ELR (cell line): ENCODE data around the gene ACOX3.

Experiments used
- DNase-seq: peaks from one replicate; pipeline ENCODE4 v3.0.0-alpha.2; 2015; ENCODE audit warnings: low read depth

ACOX3 gene

GRCh38 chr4:8404791-8405515 lies 35.6 kb downstream of the ACOX3 start:
- no peak for DNase-seq

GRCh38 chr4:8403976-8404375 lies 36.5 kb downstream of the ACOX3 start:
- DNase-seq: no peak

- peak; percentile 84 for DNase-seq
Measured at GRCh38 chr4:8403173-8403753, 37.3 kb downstream of the ACOX3 start.

DNA sequence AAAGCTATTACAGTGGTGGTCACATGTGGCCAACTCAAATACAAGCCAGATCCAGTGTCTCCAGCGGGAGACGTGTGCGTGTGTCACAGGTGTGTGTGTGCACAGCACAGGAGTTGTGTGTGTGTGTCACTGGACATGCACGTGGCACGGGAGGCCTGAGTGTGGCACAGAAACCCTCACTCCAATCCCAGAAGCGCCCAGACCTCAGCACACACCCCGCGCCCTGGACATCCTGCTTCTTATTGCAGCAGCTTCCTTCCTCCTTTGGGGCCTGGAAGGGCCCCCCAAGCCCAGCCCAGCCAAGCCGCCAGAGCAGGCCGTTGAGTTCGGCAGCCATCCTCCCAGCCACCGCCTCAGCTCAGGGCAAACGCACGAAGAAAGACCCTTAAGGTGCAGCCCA lies 37.9 kb downstream of the ACOX3 start:
- DNase-seq: no peak

DNA sequence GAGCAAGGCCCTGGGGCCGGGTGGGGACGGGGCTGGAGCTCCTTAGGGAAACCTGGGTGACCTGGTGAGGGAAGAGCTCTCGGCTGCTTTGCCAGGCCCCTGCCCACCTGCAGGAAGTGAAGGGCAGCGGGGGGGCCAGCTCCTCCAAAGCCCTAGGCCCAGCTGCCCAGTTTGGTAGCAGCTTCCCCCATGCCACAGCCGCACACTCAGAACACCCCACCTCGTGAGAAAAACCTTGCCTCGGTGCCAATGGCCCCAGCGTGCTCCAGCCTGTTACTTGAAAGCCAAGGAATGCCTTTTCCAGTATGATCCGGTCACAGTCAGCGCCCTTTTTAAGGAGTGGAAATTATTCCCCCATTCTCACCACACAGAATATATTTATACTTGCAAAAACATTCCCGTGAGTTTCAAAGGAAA lies 38.3 kb downstream of the ACOX3 start:
- DNase-seq: no peak

DNA sequence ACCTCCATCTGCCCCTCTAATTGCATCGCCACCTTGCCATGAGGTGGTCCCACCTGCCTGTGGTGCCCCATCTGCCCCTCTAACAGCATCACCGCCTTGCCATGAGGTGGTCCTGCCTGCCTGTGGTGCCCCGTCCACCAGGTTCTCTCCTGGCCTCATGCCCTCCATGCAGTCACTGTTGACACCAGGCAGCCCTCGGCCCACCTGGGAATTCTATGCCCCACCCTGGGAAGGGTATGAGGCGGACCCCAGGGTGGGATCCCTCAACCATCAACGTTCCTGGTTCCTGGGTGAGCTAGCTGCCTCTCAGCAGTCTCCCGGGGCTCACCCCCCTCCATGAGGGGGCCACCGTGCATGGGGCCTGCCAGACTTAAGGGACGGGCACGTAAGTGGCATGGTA lies 38.9 kb downstream of the ACOX3 start:
- DNase-seq: no peak

- DNase-seq: peak; percentile 19
Measured at GRCh38 chr4:8400632-8401325, 39.7 kb downstream of the ACOX3 start.

DNA sequence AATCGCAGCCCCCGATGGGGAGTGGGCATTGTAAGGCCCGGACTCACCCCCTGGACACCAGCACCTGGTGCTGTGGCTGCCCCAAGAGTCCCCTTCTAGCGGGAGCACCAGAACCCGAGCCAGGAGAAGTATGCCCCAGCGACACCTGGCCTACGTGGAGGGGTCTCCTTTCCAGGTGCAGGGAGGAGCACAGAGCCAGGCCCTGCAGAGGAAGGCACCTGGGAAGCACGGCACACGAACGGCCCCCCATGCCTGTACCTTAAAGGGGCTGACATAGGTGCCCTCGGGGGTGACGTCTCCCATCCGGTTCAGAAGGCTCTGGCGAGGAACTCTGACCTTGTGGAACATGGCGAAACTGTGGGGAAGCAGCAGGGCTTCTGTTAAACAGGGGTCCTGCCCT lies 41.2 kb downstream of the ACOX3 start:
- DNase-seq: no peak

GRCh38 chr4:8398347-8398746 lies 42.2 kb downstream of the ACOX3 start:
- no peak for DNase-seq

- DNase-seq: no peak
Measured at GRCh38 chr4:8396762-8397406, 43.6 kb downstream of the ACOX3 start.

GRCh38 chr4:8395504-8396296 lies 44.8 kb downstream of the ACOX3 start:
- no peak for DNase-seq

GRCh38 chr4:8394806-8395205 lies 45.7 kb downstream of the ACOX3 start:
- no peak for DNase-seq

GRCh38 chr4:8394061-8394519 lies 46.4 kb downstream of the ACOX3 start:
- no peak for DNase-seq

- DNase-seq: peak; percentile 97
Measured at GRCh38 chr4:8393593-8394038, 46.9 kb downstream of the ACOX3 start.

- no peak for DNase-seq
Measured at GRCh38 chr4:8392591-8393190, 47.8 kb downstream of the ACOX3 start.

DNA sequence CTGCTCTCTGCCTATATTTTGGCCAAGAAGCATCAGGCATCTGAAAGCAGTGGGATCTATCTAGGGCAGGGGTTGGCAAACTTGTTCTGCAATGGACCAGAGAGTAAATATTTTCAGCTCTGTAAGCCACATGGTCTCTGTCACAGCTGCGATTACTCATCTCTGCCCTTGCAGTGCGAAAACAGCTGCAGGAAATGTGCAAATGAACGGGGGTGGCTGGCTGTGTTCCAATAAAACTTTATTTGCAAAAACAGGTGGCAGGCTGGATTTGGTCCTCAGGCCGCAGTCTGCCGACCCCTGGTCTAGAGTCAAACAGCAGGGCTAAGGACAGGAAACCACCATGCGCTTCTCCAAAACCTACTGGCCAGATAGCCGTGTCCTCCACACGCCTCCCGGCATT lies 48.6 kb downstream of the ACOX3 start:
- peak; percentile 59 for DNase-seq

DNA sequence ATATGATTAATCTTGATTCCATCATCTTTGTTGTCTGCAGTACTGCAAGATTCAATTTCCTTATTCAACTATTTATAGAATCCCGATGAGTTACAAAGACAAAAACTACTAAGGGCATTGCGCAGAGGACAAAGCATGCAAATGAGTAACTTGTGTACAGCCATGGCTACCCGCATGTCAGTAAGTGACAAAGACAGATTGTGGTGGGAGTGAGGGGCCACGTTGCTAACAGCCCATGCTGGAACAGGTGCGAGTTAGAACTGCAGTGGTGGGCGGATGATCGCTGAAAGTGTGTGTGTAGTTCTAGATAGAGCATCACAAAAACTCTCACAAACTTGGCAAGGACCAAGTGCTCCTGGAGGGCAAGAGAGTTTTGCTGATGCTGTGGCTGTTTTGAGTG lies 49.5 kb downstream of the ACOX3 start:
- DNase-seq: no peak

GRCh38 chr4:8390577-8390976 lies 49.9 kb downstream of the ACOX3 start:
- DNase-seq: no peak

GRCh38 chr4:8388528-8388870 lies 52.0 kb downstream of the ACOX3 start:
- DNase-seq: no peak

GRCh38 chr4:8387615-8388527 lies 52.7 kb downstream of the ACOX3 start:
- no peak for DNase-seq
